GM04503 (cell line): ENCODE measurements around the gene MKLN1.
"Not testable (repeated sequence)": the region's sequence is repeated elsewhere in the genome, so short reads cannot be mapped to it uniquely, and the experiment has no call there.

Experiments
- DNase-seq: peaks from one replicate; pipeline ENCODE4 v3.0.0-alpha.2; 2012; ENCODE audit warnings: low read depth

Gene MKLN1

DNA sequence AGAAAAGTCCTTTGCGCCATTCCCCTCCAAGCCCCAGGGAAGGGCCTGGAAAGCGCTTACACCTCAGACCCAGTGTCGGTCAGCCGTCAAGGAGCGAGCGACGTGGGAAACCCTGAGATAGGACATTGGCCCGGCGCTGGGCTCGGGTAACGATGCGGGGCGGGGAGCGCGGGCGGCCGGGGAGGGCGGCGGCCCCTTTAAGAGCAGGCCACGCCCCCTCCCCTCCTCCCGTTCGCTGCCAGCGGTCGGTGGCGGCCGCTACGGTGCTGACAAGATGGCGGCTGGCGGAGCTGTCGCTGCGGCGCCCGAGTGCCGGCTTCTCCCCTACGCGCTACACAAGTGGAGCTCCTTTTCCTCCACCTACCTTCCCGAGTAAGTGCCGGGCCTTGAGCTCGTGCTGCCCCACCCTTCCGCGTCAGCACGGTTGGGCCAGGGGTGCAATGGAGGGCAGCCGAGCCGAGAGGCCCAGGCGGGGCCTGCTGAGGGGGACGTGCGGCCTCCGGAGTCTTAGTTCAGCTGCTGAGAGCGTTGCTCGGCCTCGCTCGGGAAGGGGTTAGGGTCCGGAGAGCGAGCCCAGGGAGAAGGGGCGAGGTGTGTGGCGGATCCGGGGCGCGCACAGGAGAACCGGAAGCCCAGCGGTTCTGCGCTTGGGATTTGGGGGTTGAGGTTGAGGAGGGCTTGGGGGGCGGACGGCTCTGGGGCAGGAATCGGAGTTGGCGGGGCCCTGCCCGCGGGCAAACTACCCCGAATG is at the start of gene MKLN1:
Gene MKLN1 (plus strand): TSS at position 251 of the 751 bp plus-strand sequence. CDS start 24 bp downstream, at position 275.
- DNase-seq, result peak; percentile 32

DNA sequence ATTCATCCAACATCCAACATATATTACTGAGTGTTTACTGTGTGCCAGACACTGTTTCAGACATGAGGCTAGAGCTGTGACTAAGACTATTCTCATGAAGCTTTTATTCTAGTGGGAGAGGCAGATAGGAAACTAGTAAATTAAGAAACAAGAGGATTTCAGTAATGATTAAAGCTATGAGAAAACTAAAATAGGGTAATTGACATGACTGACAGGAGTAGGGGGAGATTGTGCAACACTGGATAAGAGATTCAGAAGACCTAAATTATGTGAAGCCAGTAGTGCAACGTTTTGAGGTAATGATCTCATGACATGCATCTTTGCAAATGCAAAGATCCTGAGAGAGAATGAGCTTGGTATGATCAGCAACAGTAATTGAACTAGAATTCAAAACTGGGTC is 48.6 kb upstream of the MKLN1 start:
- no peak for DNase-seq

DNA sequence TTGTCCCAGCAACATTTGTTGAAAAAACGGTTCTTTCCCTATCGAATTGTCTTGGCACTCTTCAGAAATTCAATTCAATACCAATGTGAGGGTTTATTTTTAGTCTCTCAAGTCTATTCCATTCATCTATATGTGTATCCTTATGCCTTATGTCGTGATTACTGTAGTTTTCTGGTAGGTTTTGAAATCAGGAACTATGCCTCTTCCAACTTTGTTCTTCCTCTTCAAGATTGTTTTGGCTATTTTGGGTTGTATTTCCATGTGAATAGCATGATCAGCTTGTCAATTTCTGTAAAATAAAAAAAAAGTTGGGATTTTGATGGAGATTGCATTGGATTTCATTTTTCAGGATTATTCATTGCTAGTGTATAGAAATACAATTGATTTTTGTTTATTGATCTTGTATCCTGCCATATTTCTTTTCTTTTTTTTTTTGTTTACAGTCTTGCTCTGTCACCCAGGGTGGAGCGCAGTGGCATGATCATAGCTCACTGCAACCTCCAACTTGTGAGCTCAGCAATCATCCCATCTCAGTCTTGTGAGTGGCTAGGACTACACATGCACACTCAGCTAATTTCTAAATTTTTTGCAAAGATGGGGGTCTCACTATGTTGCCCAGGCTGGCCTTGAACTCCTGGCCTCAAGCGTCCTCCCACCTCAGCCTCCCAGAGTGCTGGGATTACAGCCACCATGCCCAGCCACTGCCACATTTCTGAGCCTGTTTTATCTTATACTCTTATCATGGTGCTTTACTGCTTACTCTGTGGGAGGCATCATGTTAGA is 46.2 kb upstream of the MKLN1 start:
- DNase-seq, result no peak

DNA sequence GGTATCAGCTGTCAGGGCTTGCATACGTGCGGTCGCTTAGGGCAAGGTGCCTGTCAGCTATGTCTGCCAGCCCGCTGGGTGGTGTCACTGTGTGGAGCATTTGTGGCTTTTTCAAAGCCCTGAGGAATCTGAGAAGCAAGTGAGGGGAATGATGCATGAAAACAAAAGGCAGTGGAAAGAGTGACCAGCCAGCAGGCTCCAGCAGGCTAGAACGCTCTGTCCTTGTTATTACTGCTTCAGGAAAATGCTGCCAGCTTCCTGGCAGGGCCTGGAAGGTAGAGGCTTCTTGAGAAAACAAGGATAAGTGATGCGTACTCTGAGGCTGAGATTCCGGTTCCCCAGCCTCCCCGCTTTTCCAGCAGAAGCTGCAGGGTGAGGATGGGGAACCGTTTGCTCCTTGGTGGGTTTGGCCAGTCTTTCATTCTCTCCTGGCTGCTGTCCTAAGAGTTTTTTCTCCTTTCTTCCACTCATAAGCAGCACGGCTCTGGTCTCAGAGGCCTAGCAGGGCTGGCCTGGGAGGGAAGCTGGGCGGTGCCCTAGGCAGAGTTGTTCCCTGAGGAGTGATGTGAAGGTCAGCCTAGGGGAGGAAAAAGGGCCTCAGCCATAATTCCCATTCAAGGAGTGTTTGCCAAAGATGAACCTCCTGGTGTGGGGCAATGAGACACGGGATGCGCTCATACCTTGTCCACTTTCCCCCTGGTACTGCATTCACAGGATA is 42.8 kb upstream of the MKLN1 start:
- no peak for DNase-seq

DNA sequence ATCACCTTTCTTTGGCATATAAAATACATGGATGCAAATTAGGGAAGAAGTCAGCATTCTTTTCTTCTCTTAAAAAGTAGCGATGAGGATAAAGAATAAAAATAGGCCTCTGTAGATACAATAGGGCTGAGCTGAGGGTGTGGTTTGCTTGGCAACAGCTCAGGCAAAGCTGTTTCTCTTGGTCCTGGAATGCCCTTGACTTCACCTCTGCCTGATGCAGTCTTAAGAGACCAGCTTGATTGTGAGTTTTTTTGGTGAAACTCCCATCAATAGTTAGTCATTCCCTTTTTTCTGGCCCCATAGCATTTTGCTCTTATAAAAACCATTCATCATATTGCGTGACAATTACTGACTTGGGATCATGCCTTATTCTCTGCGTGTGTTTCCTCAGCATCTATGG is 42.1 kb upstream of the MKLN1 start:
- DNase-seq, result no peak

DNA sequence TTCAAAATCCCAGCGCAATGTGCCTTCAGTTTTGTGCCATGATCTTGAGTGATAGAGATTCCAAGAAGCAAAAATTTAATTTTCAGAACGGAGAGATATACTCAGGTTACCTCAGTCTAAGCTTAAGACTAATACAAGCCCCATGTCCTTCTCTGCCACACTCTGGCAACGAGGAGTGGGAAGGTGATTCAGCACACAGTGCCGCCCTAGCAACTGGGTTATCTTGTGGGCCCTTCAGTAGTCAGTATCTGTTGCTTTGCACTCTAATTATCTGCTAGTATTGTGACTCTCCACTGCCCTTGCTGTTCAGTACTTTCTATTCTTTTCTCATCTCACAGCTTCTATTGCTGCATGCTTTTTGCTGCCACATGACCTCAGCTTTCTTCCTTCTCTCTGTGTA is 39.2 kb upstream of the MKLN1 start:
- no peak for DNase-seq

DNA sequence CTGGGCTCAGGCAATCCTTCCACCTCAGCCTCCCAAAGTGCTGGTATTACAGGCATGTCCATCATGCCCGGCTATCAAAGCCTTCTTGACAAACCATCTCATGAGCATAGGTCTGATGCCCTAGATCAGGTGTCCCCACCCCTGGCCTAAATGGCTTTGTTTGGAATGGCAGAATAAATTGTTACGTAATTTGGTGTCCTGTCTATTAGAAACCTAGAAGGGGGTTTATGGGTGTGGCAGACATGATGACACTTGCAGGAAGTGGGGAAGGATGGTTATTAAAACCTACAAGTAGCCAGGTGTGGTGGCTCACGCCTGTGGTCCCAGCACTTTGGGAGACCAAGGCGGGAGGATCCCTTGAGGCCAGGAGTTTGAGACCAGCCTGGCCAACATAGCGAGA is 38.6 kb upstream of the MKLN1 start:
- no peak for DNase-seq

DNA sequence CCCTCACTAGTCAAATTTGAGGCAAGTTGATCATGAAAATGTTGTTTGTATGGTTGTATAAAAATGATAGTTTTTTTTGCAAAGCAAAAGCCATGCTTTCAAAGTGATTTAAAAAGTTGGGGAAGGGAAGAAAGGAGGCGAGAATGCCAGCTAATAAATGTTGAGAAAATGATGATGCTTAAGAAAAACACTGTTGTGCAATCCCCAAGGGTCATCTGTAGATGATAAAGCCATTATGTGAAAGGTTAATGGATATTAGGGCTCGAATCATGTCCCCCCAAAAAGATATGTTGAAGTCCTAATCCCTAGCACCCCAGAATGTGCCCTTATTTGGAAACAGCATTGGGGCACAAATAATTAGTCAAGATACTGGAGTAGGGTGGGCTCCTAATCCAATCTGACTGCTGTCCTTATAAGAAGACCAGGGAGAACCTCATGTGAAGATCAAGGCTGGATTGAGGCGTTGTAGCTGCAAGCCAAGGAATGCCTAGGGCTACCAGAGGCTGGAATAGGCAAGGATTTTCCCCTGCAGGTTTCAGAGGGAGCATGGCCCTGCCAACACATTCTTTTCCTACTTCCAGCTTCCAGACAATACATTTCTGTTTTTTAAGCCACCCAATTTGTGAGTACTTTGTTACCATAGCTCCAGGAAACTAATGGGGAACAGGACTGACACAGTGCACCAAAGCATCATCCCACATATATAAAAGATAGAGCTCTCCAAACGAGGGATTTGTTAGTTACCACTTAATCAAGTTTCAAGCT is 35.4 kb upstream of the MKLN1 start:
- no peak for DNase-seq

DNA sequence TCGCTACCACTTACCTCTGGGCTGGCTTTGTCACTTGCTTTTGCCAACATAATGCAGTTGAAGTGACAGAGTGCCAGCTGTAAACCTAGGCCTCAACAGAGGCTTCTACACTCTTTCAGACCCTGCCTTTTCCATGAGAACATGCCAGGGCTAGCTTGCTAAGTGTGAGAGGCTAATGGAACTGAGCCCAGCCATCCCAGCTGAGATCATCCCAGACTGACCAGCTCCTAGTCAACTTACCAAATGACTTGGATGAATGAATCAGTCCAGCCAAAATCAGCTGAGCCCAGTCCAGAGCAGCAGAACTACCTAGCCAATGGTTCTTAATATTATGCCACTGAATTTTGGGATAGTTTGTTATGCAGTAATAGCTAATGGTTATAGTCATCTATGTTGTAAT is 34.7 kb upstream of the MKLN1 start:
- peak; percentile 68 for DNase-seq

DNA sequence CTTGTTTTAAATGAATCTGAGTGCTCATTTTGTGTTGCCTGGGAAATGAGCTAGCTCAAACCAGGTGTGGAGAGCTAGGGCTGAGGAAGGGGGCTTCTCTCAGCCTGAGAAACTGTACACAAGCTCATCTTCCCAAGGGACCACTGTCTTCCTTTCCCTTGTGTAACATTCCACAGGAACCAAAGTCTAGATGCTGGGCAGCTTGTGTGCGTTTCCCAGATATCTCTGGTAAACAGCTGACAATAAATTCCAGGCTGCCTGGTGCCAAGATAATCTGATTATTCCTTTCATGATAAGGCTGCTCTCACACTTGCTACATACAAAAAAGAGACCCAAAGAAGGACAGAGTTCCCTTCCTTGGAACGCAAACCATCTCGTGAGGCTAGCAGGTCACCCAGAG is 33.1 kb upstream of the MKLN1 start:
- no peak for DNase-seq

DNA sequence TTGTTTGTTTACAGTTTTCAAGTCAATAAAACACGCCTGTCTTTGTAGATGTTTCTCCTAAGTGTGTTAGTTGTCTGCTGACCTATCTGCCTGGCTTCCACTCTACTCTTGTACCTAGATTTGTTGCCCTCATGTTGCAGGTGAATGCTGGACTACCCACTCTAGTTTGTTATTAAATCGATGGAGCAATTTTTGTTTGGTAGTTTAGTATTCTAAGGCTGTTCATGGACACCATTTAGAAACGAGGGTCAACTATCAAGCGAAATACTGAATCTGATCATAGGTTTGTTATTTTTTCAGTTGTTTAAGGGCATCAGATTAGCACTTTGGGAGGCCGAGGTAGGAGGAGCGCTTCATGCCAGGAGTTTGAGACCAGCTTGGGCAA is 29.1 kb upstream of the MKLN1 start:
- DNase-seq, result no peak

DNA sequence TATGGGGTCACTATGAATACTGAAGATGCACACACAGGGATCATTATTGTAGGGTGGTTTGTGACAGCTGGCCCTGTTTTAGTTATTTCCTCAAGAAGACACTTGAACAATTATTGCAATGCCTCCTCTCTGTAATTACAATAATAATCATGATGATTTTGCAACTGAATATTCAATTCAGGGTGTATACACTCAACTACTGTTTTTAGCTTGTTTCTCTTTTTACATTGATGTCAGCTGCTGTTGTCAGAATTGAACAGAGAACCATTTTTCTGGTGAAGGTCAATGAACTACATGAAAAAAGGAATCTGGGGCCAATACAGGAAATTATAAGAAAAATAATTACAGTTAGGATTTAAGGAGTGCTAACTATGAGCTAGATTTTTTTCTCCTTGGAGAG is 28.6 kb upstream of the MKLN1 start:
- no peak for DNase-seq

DNA sequence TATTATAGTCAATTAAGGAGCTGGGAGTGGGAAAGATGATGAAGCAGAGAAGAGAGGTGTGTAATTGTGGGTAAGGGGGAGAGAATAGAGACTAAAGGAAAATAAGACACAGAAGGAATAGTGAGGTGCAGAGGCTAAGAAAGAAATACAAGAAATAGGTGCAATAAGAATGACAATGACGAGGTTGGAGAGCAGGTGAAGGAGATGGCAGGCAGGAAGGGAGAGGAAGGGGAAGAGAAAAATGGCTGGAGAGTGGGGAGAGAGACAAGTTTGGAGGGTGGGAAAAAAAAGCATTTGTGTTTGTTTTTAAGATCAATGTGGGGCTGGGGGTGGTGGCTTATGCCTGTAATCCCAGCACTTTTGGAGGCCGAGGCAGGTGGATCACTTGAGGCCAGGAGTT is 27.6 kb upstream of the MKLN1 start:
- no peak for DNase-seq

DNA sequence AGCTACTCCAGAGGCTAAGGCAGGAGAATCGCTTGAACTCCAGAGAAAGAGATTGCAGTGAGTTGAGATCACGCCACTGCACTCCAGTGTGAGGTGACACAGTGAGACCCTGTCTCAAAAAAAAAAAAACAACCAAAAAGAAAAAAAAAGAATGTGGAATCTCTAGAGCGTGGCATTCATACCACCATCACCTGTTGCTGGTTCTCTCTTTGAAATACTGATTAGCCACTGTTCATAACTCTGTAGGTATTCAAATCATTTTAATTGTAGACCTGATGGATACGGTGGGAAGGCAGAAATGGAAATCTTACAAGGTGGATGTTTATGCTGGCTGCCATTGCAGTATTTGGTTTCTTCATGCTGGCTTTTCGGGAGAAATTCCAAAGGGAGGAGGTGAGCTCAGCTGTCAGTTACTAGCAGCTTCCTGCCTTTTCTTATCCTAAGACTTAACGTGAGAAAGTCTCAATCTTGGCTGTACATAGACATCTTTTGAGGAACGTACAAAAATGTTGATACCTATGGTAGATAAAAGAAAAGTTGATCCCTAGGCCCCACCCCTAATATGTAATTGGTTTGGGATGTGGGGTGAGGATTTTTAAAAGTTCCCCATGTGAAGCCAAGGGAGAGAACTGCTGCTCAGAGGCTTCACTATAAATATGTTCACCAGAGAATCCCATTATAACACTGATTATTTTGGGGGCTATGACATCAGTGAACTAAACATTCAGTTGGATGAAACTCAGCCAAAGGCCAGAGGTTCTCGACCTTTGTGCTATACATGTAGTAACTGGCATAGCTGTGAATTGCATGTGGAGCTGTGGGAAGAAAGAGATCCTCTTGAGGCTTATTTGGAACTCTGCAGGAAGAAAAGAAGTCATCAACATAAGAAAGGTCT is 26.9 kb upstream of the MKLN1 start:
- no peak for DNase-seq

DNA sequence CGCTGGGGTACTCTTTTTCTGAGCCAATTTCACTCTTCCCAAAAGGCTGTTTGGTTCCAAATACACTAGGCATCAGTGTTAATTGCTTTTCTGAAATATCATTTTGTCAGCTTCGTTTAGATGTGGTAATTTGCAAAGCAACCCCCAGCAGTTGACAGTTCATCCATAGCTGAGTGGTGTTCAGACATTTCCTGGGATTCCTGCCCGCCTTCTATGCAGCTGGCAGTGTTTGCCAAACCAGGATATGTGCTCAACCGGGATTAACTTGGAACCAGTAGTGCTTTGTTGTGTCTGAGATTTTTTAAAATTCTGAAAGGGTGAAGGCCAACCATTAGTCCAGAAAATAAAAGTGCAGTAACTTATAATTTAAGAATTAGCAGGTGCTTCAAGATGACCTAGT is 25.2 kb upstream of the MKLN1 start:
- no peak for DNase-seq

DNA sequence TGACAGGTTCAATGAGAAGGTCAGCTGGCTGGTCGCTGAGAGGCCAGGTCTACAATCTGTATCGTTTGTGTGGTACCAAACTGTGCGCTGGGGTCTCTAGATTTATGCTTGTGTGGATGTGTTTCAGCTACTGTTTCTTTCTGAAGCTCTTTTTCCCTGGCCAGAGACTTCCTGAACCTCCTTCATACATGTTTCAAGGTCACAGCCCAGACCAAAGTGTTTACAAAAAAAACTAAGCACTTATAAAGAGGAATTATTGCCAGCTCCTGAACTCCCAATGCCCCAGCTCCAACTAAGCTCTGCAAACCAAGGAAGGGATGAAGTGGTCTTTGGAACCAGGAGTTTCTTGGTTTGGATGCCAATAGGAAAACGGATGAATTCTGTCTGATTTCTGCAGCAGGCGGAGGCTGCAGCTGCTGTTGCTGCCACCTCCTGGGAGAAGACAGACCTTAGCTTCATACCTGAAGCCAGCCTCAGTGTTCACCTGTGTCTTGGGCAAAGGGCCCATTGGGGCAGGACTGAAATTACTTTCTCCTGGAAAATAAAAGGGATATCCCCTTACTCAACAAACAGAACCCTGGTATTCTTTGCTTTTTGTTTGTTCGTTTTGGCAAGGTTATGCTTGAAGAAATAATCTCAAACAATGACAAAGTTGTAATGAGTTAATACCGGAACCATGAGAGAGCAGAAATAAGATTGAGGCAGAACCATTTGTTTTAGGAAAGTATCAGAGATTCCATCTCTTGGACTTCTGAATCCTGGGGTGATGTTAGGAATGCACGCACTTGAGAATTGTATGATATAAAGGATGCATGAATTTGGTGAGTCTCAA is 24.6 kb upstream of the MKLN1 start:
- DNase-seq, result no peak

DNA sequence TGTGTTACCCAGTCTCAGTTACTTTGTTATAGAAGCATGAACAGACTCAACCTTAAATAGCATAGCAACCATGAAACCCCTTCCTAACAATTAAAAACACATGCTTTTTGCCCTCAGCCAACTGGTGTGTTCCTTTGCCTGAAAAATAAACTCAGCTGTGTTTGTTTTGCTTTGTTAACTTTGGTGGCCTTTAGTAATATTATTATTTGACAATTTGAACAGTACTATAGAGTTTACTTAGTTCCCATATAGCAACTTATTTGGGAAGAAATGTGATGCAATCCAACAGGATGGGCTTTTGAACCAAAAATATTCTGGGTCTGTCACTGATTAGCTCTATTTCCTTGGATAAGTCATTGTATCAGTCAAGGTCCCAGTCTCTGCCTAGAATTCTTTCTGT is 22.5 kb upstream of the MKLN1 start:
- no peak for DNase-seq

DNA sequence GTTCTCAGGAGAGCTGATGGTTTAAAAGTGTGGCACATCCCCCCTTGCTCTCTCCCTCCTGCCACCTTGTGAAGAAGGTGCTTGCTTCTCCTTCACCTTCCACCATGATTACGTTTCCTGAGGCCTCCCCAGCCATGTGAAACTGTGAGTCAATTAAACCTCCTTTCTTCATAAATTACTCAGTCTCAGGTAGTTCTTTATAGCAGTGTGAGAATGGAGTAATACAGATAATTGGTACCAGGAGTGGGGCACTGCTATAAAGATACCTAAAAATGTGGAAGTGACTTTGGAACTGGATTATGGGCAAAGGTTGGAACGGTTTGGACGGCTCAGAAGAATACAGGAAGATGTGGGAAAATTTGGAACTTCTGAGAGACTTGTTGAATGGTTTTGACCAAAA is 21.6 kb upstream of the MKLN1 start:
- DNase-seq, result not testable (repeated sequence)

DNA sequence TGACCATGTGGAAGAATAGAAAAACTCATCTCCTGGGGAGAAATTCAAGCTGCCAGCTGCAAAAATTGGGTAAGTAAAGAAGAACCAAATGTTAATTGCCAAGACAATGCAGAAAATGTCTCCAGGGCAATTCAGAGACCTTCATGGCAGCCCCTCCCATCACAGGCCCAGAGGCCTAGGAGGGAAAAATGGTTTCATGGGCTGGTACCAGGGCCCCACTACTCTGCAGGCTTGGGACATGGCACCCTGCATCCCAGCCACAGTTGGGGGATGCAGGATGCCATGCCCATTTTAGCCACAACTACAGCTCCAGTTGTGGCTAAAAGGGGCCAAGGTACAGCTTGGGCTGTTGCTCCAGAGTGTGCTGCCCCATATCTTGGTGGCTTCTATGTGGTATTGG is 20.9 kb upstream of the MKLN1 start:
- no peak for DNase-seq

DNA sequence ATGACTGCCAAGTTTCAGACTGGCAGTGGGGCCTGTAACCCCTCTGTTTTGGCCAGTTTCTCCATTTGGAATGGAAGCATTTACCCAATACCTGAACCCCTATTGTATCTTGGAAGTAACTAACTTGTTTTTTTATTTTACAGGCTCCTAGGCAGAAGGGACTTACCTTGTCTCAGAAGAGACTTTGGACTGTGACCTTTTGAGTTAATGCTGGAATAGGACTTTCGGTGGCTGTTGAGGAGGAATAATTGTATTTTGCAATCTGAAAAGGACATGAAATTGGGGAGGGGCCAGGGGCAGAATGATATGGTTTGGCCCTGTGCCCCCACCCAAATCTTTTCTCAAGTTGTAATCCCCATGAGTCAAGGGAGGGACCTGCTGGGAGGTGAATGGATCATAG is 20.0 kb upstream of the MKLN1 start:
- no peak for DNase-seq
